GM21360 (cell line): ENCODE measurements around the gene FNDC3B.
A peak's percentile ranks its signal among the peaks of the same experiment; 100 is the strongest.
"Not testable (repeated sequence)": the region's sequence is repeated elsewhere in the genome, so short reads cannot be mapped to it uniquely, and the experiment has no call there.

Experiments used
- ATAC-seq: cut with Tn5 transposase; IDR thresholded peaks from one replicate; pipeline ENCODE4 v1.9.1; 2021; ENCODE audit warnings: mild to moderate bottlenecking, moderate library complexity; ENCODE audit not compliant: unreplicated experiment

Gene FNDC3B

GRCh38 chr3:172090035-172090434 is 50.7 kb downstream of the FNDC3B start:
- ATAC-seq: no peak

GRCh38 chr3:172092658-172093057 is 53.3 kb downstream of the FNDC3B start:
- no peak for ATAC-seq

- ATAC-seq: not testable (repeated sequence)
Observed at GRCh38 chr3:172093581-172094443, 54.4 kb downstream of the FNDC3B start.

- ATAC-seq: peak; percentile 96
Observed at GRCh38 chr3:172094621-172095557, 55.5 kb downstream of the FNDC3B start.

- no peak for ATAC-seq
Observed at GRCh38 chr3:172096881-172097420, 57.6 kb downstream of the FNDC3B start.

GRCh38 chr3:172097585-172097984 is 58.2 kb downstream of the FNDC3B start:
- no peak for ATAC-seq

- no peak for ATAC-seq
Observed at GRCh38 chr3:172098698-172099494, 59.5 kb downstream of the FNDC3B start.

- no peak for ATAC-seq
Observed at GRCh38 chr3:172099495-172099808, 60.1 kb downstream of the FNDC3B start.

- no peak for ATAC-seq
Observed at GRCh38 chr3:172100482-172100881, 61.1 kb downstream of the FNDC3B start.

- no peak for ATAC-seq
Observed at GRCh38 chr3:172101107-172101506, 61.7 kb downstream of the FNDC3B start.

GRCh38 chr3:172102123-172102882 is 62.9 kb downstream of the FNDC3B start:
- ATAC-seq: no peak

GRCh38 chr3:172102883-172103310 is 63.5 kb downstream of the FNDC3B start:
- ATAC-seq: no peak

- no peak for ATAC-seq
Observed at GRCh38 chr3:172103724-172104123, 64.3 kb downstream of the FNDC3B start.

GRCh38 chr3:172104471-172105072 is 65.2 kb downstream of the FNDC3B start:
- ATAC-seq: no peak

- ATAC-seq: no peak
Observed at GRCh38 chr3:172106037-172106954, 66.9 kb downstream of the FNDC3B start.

GRCh38 chr3:172106989-172107388 is 67.6 kb downstream of the FNDC3B start:
- peak; percentile 57 for ATAC-seq

- peak; percentile 93 for ATAC-seq
Observed at GRCh38 chr3:172107403-172107802, 68.0 kb downstream of the FNDC3B start.

- no peak for ATAC-seq
Observed at GRCh38 chr3:172110127-172110779, 70.9 kb downstream of the FNDC3B start.
